Neural cell (in vitro differentiated cells): ENCODE measurements around the gene PMM2.

ENCODE experiments used
- EP300 ChIP-seq: fragments of 450-650 bp; conservative IDR thresholded peaks from 2 replicates; pipeline ENCODE4 v1.6.1; 2014; ENCODE audit warnings: antibody characterized with exemption, mild to moderate bottlenecking, moderate library complexity; ENCODE audit not compliant: poor library complexity, severe bottlenecking
- EZH2 ChIP-seq: fragments of 200-600, 300-800 bp; shearing (Covaris generic), sonication (generic); IDR thresholded peaks from 2 replicates; pipeline ENCODE4 v1.6.1; 2014; ENCODE audit warnings: antibody characterized with exemption, low read length, borderline replicate concordance, mild to moderate bottlenecking; ENCODE audit not compliant: insufficient read depth, poor library complexity, severe bottlenecking
- MXI1 ChIP-seq: fragments of 450-650 bp; conservative IDR thresholded peaks from 2 replicates; pipeline ENCODE4 v1.6.1; 2014; ENCODE audit warnings: antibody characterized with exemption, mild to moderate bottlenecking; ENCODE audit not compliant: poor library complexity, severe bottlenecking
- POLR2AphosphoS5 ChIP-seq: IDR thresholded peaks from 2 replicates; pipeline ENCODE4 v1.6.1; 2012
- RAD21 ChIP-seq: fragments of 450-650 bp; conservative IDR thresholded peaks from 2 replicates; pipeline ENCODE4 v1.6.1; 2014; ENCODE audit warnings: antibody characterized with exemption, mild to moderate bottlenecking, moderate library complexity
- SMC3 ChIP-seq: fragments of 450-650 bp; conservative IDR thresholded peaks from 2 replicates; pipeline ENCODE4 v1.6.1; 2014; ENCODE audit warnings: antibody characterized with exemption, mild to moderate bottlenecking, moderate library complexity; ENCODE audit not compliant: poor library complexity
- TAF1 ChIP-seq: IDR thresholded peaks from 2 replicates; pipeline ENCODE4 v1.6.1; 2012; ENCODE audit warnings: low read depth
- TF ChIP-seq, protein P1 (sequence below): fragments of 450-650 bp; IDR thresholded peaks from 2 replicates; pipeline ENCODE4 v1.5.1; 2014; ENCODE audit warnings: antibody characterized with exemption, mild to moderate bottlenecking, moderate library complexity; ENCODE audit not compliant: poor library complexity, severe bottlenecking
- TF ChIP-seq, protein P2 (sequence below): IDR thresholded peaks from 2 replicates; pipeline ENCODE4 v1.6.1; 2012; ENCODE audit warnings: borderline replicate concordance

DNA sequence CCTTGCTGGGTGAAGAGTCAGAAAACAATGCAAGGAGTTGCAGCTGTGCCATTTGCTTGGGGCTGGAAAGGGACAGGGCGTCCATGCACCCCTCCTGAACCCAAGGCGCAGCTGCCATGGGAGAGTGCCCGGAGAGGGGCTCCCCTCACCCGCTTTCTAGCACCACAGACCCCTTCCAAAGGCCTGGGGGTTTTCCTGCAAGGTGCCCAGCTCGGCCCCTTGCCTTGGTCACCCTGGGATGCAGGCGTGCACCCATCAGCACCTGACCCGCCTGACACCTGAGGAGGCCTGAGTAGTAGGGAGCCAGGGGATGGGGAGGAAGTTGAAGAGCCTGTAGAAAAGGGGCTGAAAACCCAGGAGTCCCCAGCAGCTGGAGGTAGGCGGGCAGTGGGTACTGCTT, 30.5 kb upstream of the PMM2 start:
- TF ChIP-seq, protein P1, sequence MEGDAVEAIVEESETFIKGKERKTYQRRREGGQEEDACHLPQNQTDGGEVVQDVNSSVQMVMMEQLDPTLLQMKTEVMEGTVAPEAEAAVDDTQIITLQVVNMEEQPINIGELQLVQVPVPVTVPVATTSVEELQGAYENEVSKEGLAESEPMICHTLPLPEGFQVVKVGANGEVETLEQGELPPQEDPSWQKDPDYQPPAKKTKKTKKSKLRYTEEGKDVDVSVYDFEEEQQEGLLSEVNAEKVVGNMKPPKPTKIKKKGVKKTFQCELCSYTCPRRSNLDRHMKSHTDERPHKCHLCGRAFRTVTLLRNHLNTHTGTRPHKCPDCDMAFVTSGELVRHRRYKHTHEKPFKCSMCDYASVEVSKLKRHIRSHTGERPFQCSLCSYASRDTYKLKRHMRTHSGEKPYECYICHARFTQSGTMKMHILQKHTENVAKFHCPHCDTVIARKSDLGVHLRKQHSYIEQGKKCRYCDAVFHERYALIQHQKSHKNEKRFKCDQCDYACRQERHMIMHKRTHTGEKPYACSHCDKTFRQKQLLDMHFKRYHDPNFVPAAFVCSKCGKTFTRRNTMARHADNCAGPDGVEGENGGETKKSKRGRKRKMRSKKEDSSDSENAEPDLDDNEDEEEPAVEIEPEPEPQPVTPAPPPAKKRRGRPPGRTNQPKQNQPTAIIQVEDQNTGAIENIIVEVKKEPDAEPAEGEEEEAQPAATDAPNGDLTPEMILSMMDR, result no peak
- TF ChIP-seq EZH2 (no peak), POLR2AphosphoS5 (no peak), SMC3 (no peak), TAF1 (no peak), RAD21 (no peak), MXI1 (no peak), EP300 (no peak)
- TF ChIP-seq, protein P2, sequence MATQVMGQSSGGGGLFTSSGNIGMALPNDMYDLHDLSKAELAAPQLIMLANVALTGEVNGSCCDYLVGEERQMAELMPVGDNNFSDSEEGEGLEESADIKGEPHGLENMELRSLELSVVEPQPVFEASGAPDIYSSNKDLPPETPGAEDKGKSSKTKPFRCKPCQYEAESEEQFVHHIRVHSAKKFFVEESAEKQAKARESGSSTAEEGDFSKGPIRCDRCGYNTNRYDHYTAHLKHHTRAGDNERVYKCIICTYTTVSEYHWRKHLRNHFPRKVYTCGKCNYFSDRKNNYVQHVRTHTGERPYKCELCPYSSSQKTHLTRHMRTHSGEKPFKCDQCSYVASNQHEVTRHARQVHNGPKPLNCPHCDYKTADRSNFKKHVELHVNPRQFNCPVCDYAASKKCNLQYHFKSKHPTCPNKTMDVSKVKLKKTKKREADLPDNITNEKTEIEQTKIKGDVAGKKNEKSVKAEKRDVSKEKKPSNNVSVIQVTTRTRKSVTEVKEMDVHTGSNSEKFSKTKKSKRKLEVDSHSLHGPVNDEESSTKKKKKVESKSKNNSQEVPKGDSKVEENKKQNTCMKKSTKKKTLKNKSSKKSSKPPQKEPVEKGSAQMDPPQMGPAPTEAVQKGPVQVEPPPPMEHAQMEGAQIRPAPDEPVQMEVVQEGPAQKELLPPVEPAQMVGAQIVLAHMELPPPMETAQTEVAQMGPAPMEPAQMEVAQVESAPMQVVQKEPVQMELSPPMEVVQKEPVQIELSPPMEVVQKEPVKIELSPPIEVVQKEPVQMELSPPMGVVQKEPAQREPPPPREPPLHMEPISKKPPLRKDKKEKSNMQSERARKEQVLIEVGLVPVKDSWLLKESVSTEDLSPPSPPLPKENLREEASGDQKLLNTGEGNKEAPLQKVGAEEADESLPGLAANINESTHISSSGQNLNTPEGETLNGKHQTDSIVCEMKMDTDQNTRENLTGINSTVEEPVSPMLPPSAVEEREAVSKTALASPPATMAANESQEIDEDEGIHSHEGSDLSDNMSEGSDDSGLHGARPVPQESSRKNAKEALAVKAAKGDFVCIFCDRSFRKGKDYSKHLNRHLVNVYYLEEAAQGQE, result no peak
